ENCODE results near the gene OLFML1.

The OLFML1 gene

GRCh38 chr11:7485186-7486097, at the start of gene OLFML1:
Gene OLFML1 (plus strand): TSS chr11:7485506. CDS start chr11:7485876, 370 bp downstream.
- DNase-seq: no peak

- DNase-seq: no peak
These were observed 49.2 kb upstream of the OLFML1 start for GRCh38 chr11:7436146-7436545.

GRCh38 chr11:7436657-7437056, 48.6 kb upstream of the OLFML1 start:
- DNase-seq: no peak

GRCh38 chr11:7437696-7438095, 47.6 kb upstream of the OLFML1 start:
- DNase-seq: no peak

GRCh38 chr11:7439746-7440320, 45.5 kb upstream of the OLFML1 start:
- no peak for DNase-seq

- DNase-seq: no peak
These were observed 42.6 kb upstream of the OLFML1 start for GRCh38 chr11:7442588-7443215.

- no peak for DNase-seq
These were observed 41.0 kb upstream of the OLFML1 start for GRCh38 chr11:7444091-7444981.

GRCh38 chr11:7445564-7445963, 39.7 kb upstream of the OLFML1 start:
- DNase-seq: no peak

GRCh38 chr11:7448201-7448600, 37.1 kb upstream of the OLFML1 start:
- DNase-seq: no peak

- DNase-seq: no peak
These were observed 36.0 kb upstream of the OLFML1 start for GRCh38 chr11:7449211-7449840.

- DNase-seq: no peak
These were observed 35.5 kb upstream of the OLFML1 start for GRCh38 chr11:7449841-7450214.

GRCh38 chr11:7450836-7451235, 34.5 kb upstream of the OLFML1 start:
- DNase-seq: no peak

- DNase-seq: no peak
These were observed 33.8 kb upstream of the OLFML1 start for GRCh38 chr11:7451520-7451919.

- DNase-seq: no peak
These were observed 33.3 kb upstream of the OLFML1 start for GRCh38 chr11:7451952-7452494.

- no peak for DNase-seq
These were observed 30.5 kb upstream of the OLFML1 start for GRCh38 chr11:7454854-7455253.

GRCh38 chr11:7457211-7457610, 28.1 kb upstream of the OLFML1 start:
- DNase-seq: no peak

GRCh38 chr11:7462706-7463105, 22.6 kb upstream of the OLFML1 start:
- no peak for DNase-seq

- DNase-seq: no peak
These were observed 17.7 kb upstream of the OLFML1 start for GRCh38 chr11:7467652-7468051.

GRCh38 chr11:7469351-7469865, 15.9 kb upstream of the OLFML1 start:
- DNase-seq: no peak

- no peak for DNase-seq
These were observed 14.2 kb upstream of the OLFML1 start for GRCh38 chr11:7471071-7471470.

GRCh38 chr11:7473717-7474116, 11.6 kb upstream of the OLFML1 start:
- no peak for DNase-seq

- DNase-seq: no peak
These were observed 5.2 kb upstream of the OLFML1 start for GRCh38 chr11:7480113-7480512.
